PFSK-1 (cell line): ENCODE measurements around the gene SPTAN1.

ENCODE experiments used
- FOXP2 ChIP-seq: optimal IDR thresholded peaks from 2 replicates; pipeline ENCODE3; 2011; ENCODE audit warnings: borderline replicate concordance, control low read depth, inconsistent platforms; ENCODE audit not compliant: insufficient read depth; ENCODE audit errors: extremely low read length, extremely low read depth
- POLR2AphosphoS5 ChIP-seq: IDR thresholded peaks from 2 replicates; pipeline ENCODE4 v1.6.1; 2012; ENCODE audit warnings: low read depth, mild to moderate bottlenecking, control low read depth, low read length, moderate library complexity
- SIN3A ChIP-seq: IDR thresholded peaks from 2 replicates; pipeline ENCODE4 v1.6.1; 2012; ENCODE audit warnings: mild to moderate bottlenecking, low read length, moderate library complexity, borderline replicate concordance; ENCODE audit not compliant: insufficient read depth
- TAF1 ChIP-seq: IDR thresholded peaks from 2 replicates; pipeline ENCODE4 v1.6.1; 2012; ENCODE audit warnings: low read length, control low read depth, borderline replicate concordance; ENCODE audit not compliant: insufficient read depth
- TF ChIP-seq, protein P1 (sequence below), 2 experiments: IDR thresholded peaks; 2 replicates each; pipeline versions ENCODE4 v1.6.1 to v1.8.0; 2011 to 2012; ENCODE audit warnings: low read depth in 2 of 2, low read length in 2 of 2, control low read depth in 1 of 2, inconsistent platforms in 1 of 2, mild to moderate bottlenecking in 1 of 2, moderate library complexity in 1 of 2; ENCODE audit not compliant: insufficient read depth in 1 of 2

The SPTAN1 gene

DNA sequence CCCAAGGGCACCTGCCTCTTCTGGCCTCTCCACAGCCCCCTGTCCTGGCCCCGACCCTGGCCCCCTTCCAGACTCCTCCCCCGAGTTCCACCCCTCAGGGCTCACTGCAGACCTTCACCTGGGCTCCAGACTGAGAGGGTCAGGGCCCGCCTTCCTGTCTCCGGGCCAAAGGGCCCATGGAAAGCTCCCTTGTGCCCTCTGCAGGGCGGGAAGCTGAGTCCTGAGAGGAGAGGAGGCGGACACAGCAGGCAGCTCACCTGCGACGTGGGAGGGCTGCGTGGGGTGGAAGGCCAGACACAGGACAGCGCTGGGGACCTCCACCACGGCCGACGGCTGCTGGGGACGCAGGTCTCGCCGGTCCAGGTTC is 83.6 kb downstream of the SPTAN1 start:
- TF ChIP-seq, protein P1, sequence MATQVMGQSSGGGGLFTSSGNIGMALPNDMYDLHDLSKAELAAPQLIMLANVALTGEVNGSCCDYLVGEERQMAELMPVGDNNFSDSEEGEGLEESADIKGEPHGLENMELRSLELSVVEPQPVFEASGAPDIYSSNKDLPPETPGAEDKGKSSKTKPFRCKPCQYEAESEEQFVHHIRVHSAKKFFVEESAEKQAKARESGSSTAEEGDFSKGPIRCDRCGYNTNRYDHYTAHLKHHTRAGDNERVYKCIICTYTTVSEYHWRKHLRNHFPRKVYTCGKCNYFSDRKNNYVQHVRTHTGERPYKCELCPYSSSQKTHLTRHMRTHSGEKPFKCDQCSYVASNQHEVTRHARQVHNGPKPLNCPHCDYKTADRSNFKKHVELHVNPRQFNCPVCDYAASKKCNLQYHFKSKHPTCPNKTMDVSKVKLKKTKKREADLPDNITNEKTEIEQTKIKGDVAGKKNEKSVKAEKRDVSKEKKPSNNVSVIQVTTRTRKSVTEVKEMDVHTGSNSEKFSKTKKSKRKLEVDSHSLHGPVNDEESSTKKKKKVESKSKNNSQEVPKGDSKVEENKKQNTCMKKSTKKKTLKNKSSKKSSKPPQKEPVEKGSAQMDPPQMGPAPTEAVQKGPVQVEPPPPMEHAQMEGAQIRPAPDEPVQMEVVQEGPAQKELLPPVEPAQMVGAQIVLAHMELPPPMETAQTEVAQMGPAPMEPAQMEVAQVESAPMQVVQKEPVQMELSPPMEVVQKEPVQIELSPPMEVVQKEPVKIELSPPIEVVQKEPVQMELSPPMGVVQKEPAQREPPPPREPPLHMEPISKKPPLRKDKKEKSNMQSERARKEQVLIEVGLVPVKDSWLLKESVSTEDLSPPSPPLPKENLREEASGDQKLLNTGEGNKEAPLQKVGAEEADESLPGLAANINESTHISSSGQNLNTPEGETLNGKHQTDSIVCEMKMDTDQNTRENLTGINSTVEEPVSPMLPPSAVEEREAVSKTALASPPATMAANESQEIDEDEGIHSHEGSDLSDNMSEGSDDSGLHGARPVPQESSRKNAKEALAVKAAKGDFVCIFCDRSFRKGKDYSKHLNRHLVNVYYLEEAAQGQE (IDR thresholded peaks at IDR 0.05; ENCODE audit: insufficient read depth in 1 of 2, low read depth in 2 of 2, low read length in 2 of 2), result no peak
- TF ChIP-seq FOXP2 (no peak), SIN3A (no peak), TAF1 (no peak), POLR2AphosphoS5 (no peak)

DNA sequence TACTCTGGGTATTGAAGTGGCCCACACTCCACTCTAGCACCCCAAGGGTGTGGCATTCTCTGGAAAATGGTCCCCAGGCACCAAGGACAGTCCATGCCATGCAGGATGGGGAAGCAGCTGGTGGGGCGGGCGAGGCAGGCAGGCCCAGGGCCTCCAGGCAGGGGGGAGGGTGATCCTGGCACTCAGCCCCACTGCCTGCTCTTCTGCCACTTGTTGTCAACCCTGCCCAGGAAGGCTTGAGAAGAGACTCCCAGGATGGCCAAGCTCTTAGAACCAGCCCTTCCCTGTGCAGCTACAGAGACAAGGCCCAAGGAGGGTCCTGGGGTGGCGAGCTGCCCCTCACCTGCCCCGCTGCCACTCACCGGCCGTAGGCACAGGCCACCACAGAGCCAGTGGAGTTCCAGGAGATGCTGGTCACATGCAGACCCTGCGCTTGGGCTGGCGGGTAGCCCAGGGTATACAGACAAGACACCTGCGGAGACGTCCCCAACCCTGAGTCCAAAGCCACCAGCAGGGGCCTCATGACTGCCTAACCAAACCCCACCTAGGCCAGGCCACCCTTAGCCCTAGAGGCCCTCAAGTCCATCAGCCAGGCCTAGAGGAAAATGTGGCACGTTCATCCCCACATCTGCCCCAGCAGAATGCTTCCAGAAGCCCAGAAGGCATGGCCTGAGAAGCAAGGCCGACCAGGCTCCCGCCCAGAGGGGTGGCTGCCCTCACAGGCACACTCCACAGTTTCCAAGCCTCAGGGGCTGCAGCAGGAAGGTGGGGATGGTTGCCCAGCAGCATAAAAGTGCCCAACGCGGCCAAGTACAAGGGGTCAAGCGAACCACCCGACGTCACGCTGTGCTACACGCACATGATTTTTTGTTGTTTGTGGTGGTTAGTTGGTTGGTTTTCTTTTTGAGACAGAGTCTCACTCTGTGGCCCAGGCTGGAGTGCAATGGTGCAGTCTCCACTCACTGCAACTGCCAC is 84.5 kb downstream of the SPTAN1 start:
- TF ChIP-seq TAF1 (no peak), POLR2AphosphoS5 (no peak), SIN3A (no peak), FOXP2 (no peak)
- TF ChIP-seq, protein P1 (IDR thresholded peaks at IDR 0.05; ENCODE audit: insufficient read depth in 1 of 2, low read depth in 2 of 2, low read length in 2 of 2), result no peak

DNA sequence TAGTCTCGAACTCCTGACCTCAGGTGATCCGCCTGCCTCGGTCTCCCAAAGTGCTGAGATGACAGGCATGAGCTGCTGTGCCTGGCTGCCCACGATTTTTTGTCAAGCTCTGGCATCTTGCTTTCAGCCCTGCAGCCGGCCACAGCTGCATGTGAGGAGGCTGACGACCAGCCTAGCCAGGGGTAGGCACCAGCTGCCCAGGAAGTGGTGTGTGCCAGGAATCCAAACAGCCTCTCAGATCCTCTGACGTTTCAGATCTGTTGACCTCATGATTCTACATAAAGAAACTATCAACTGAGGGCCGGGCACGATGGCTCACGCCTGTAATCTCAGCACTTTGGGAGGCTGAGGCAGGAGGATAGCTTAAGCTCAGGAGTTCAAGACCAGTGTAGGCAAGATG is 85.3 kb downstream of the SPTAN1 start:
- TF ChIP-seq POLR2AphosphoS5 (no peak), FOXP2 (no peak), SIN3A (no peak), TAF1 (no peak)
- TF ChIP-seq, protein P1 (IDR thresholded peaks at IDR 0.05; ENCODE audit: insufficient read depth in 1 of 2, low read depth in 2 of 2, low read length in 2 of 2), result no peak

DNA sequence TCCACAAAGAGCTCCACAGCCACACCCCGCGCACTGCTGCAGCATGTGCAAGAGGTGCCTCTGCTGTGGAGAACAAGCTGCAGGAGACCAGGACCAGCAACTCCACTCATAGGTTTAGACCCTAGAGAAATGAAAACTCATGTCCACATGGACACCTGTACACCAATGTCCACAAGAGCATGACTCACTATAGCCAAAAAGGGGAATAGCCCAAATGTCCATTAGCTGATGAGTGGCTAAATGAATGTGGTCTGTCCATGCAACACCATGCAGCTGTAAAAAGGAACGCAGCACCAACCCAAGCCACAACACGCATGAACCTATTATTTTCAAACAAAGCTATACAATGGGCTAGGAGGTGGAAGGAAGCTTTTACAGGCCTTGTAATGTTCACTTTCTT is 86.2 kb downstream of the SPTAN1 start:
- TF ChIP-seq POLR2AphosphoS5 (no peak), SIN3A (no peak), FOXP2 (no peak), TAF1 (no peak)
- TF ChIP-seq, protein P1 (IDR thresholded peaks at IDR 0.05; ENCODE audit: insufficient read depth in 1 of 2, low read depth in 2 of 2, low read length in 2 of 2), result no peak
